Kidney (tissue), 14 donors: ENCODE measurements around the gene NABP1. TPM values are rescaled to one million over a fixed set of nuclear protein-coding genes. Genes with fewer than 3 reads are reported as not detected.

Experiments used
- DNase-seq, 5 donors: peaks; one replicate each; pipeline ENCODE4 v3.0.0-alpha.2; 2013 to 2020
- FAIRE-seq: peaks from 2 replicates; lab custom pipeline; 2012; peaks lifted over from hg19 to GRCh38; lab: Jason Lieb, UNC
- H3K27ac ChIP-seq, 2 donors: one replicate each; pipeline ENCODE4 v1.7.0; 2013; ENCODE audit warnings: low read depth in 2 of 2, low read length in 2 of 2, inconsistent platforms in 1 of 2
- H3K27me3 ChIP-seq: one replicate; pipeline ENCODE4 v1.7.1; 2013; ENCODE audit warnings: low read length, inconsistent platforms; ENCODE audit not compliant: control insufficient read depth, insufficient read depth
- H3K36me3 ChIP-seq, 3 donors: one replicate each; pipeline versions ENCODE4 v1.7.0 to v1.7.1; 2013; ENCODE audit warnings: low read length in 3 of 3, control low read depth in 1 of 3, inconsistent platforms in 1 of 3; ENCODE audit not compliant: insufficient read depth in 3 of 3, control insufficient read depth in 2 of 3
- H3K4me1 ChIP-seq, 3 donors: one replicate each; pipeline versions ENCODE4 v1.7.0 to v1.7.1; 2013; ENCODE audit warnings: low read length in 3 of 3, inconsistent platforms in 1 of 3, low read depth in 1 of 3; ENCODE audit not compliant: control insufficient read depth in 2 of 3, insufficient read depth in 2 of 3
- H3K4me3 ChIP-seq, 3 donors: one replicate each; pipeline versions ENCODE4 v1.7.0 to v1.8.1; 2013; ENCODE audit warnings: low read length in 3 of 3, control low read depth in 1 of 3, inconsistent platforms in 1 of 3
- H3K9ac ChIP-seq, 3 donors: one replicate each; pipeline versions ENCODE4 v1.7.0 to v1.7.1; 2013; ENCODE audit warnings: low read length in 3 of 3, control low read depth in 1 of 3, inconsistent platforms in 1 of 3
- H3K9me3 ChIP-seq, 3 donors: one replicate each; pipeline versions ENCODE4 v1.7.0 to v1.7.1; 2013; ENCODE audit warnings: low read length in 3 of 3, control low read depth in 1 of 3, inconsistent platforms in 1 of 3; ENCODE audit not compliant: control insufficient read depth in 2 of 3, insufficient read depth in 1 of 3
- CTCF ChIP-seq: IDR thresholded peaks from 3 replicates; pipeline ENCODE4 v1.5.1; 2012; ENCODE audit warnings: mild to moderate bottlenecking, moderate library complexity, borderline replicate concordance; ENCODE audit not compliant: insufficient read depth; ENCODE audit errors: extremely low read depth
- intact Hi-C: fragments of 100-400 bp; cut with DNase I; formaldehyde crosslinking; loops from one replicate; pipeline ENCODE4 v1.11.1; 2022
- polyA plus RNA-seq: library from polyadenylated mRNA; stranded (reverse); fragments of 350-450 nt; fragmentation: Illumina TruSeq; extraction: RNeasy Lipid Tissue Mini Kit (QIAGEN cat#74804); gene quantifications from one replicate; pipeline ENCODE4 v1.2.3, GENCODE V29; 2014; ENCODE audit warnings: low read depth, low replicate concordance; ENCODE audit not compliant: insufficient read depth
- total RNA-seq: library from RNA; stranded (reverse); fragmentation: NEBNext Ultra II Directional; extraction: Animal tissue kit (Norgen Biotek cat#: 25700); gene quantifications from one replicate; pipeline ENCODE4 v1.2.1, GENCODE V29; 2021
- donor health status: control.
- donor health status: control.
- donor health status: control.
- donor health status: control.
- donor health status: control.
- donor health status: DM: yes; HTN: yes; CAD: no.
- donor health status: Normal renal cell carcinoma (clear cell type).

Gene NABP1
- total and polyA plus RNA-seq, 2 donors from 2014 or later, result 9.6 to 39.7 TPM

- no peak for TF ChIP-seq CTCF
Observed at GRCh38 chr2:191686066-191686465, 8.1 kb downstream of the NABP1 start.

GRCh38 chr2:191686729-191687128, 8.8 kb downstream of the NABP1 start:
- peaks cover 0 to 24% (median 2%) of the 10 kb centered on the region in 3 donors for H3K4me1 ChIP-seq
- peaks cover 0 to 3% (median 0%) of the 10 kb centered on the region in 3 donors for H3K36me3 ChIP-seq
- DNase-seq (no peak), FAIRE-seq (no peak)
- no peaks in the 10 kb centered on the region for H3K27me3 ChIP-seq
- H3K9ac ChIP-seq, result no peak overlapping the region
- H3K4me3 ChIP-seq, result no peak overlapping the region
- H3K27ac ChIP-seq, result no peak overlapping the region
- no peaks in the 10 kb centered on the region for H3K9me3 ChIP-seq
- TF ChIP-seq CTCF, result no peak
- intact Hi-C loops, result loop anchor here (5.0 kb wide), 1 partner anchor 119 kb away; no protein-coding TSS in a partner anchor

More at GRCh38 chr2:191686066-191686465, 8.1 kb downstream of the NABP1 start:
- Histone ChIP-seq H3K9ac (no peak overlapping the region), H3K4me3 (no peak overlapping the region), H3K9me3 (no peaks in the 10 kb centered on the region), H3K27ac (no peak overlapping the region), H3K4me1 (peaks cover 0 to 18% (median 2%) of the 10 kb centered on the region in 3 donors), H3K36me3 (peaks cover 0 to 3% (median 0%) of the 10 kb centered on the region in 3 donors), H3K27me3 (no peaks in the 10 kb centered on the region)
- no peak for FAIRE-seq
- intact Hi-C loops, result loop anchor here (5.0 kb wide), 1 partner anchor 119 kb away; no protein-coding TSS in a partner anchor
- no peak for DNase-seq

- FAIRE-seq (no peak), DNase-seq (no peak)
- Histone ChIP-seq H3K36me3 (peaks cover 0 to 3% (median 0%) of the 10 kb centered on the region in 3 donors), H3K4me3 (no peak overlapping the region), H3K9me3 (no peaks in the 10 kb centered on the region), H3K9ac (no peak overlapping the region), H3K27ac (no peak overlapping the region), H3K4me1 (peaks cover 0 to 27% (median 2%) of the 10 kb centered on the region in 3 donors), H3K27me3 (no peaks in the 10 kb centered on the region)
- intact Hi-C loops, result loop anchor here (5.0 kb wide), 1 partner anchor 121 kb away; no protein-coding TSS in a partner anchor
- no peak for TF ChIP-seq CTCF
Observed at GRCh38 chr2:191687867-191688266, 9.9 kb downstream of the NABP1 start.
